Activated naive CD4-positive, alpha-beta T cell treated with anti-CD3 and anti-CD28 coated beads, Interleukin-2, amount 50 U/mL, for 24 hours (primary cell): Measurements from ENCODE around the gene CCNL2.

ENCODE experiments used
- H3K27ac Mint-ChIP-seq: one replicate; pipeline ENCODE4 v1.8.0; 2021; ENCODE audit warnings: mild to moderate bottlenecking, mixed read lengths
- H3K27me3 Mint-ChIP-seq: one replicate; pipeline ENCODE4 v1.8.0; 2021; ENCODE audit warnings: mixed read lengths
- H3K36me3 Mint-ChIP-seq: one replicate; pipeline ENCODE4 v1.8.0; 2021; ENCODE audit warnings: mixed read lengths
- H3K4me1 Mint-ChIP-seq: one replicate; pipeline ENCODE4 v1.8.0; 2021; ENCODE audit warnings: mixed read lengths
- H3K4me3 Mint-ChIP-seq: one replicate; pipeline ENCODE4 v1.8.0; 2021; ENCODE audit warnings: mild to moderate bottlenecking, mixed read lengths
- H3K9me3 Mint-ChIP-seq: one replicate; pipeline ENCODE4 v1.8.0; 2021; ENCODE audit warnings: mixed read lengths

Gene CCNL2

DNA sequence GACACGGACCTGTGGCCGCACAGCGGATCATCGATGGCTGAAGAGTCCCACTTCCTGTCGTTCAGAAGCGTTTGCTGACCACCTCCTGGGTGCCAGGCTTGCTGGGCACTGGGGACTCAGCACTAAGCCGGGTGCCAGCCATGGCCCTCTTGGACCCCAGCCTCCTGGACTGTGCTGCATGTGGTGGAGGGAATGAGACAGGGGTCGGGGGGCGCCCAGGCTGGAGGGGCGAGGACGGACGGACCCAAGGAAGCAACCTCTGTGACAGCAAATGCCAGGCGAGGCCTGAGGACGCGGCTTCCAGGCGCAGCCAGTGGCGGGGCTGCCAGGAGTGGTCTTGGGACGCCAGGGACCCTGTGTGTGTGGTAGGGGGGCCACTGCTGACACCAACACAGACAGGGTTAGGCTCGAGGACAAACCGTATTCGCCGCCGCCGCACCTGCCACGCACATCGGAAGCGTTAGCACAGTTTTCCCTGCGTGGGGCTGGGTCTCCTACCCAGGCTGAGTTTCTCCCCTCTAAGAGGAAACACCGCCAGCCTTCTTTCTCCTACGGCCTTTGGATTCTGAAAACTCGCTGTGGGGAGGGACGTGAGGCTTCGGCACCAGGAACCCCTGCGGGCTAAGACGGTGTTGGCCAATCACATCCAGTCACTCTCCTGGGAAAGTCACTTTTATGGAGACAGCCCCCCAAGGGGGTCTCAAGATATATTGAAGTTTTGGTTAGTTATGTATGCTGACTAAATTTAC, 37.7 kb downstream of the CCNL2 start:
- Mint-ChIP-seq H3K9me3 (no peaks in the 10 kb centered on the region), H3K4me1 (peaks cover 7% of the 10 kb centered on the region), H3K4me3 (no peak overlapping the region), H3K27me3 (peaks cover 3% of the 10 kb centered on the region), H3K36me3 (no peaks in the 10 kb centered on the region), H3K27ac (no peak overlapping the region)

DNA sequence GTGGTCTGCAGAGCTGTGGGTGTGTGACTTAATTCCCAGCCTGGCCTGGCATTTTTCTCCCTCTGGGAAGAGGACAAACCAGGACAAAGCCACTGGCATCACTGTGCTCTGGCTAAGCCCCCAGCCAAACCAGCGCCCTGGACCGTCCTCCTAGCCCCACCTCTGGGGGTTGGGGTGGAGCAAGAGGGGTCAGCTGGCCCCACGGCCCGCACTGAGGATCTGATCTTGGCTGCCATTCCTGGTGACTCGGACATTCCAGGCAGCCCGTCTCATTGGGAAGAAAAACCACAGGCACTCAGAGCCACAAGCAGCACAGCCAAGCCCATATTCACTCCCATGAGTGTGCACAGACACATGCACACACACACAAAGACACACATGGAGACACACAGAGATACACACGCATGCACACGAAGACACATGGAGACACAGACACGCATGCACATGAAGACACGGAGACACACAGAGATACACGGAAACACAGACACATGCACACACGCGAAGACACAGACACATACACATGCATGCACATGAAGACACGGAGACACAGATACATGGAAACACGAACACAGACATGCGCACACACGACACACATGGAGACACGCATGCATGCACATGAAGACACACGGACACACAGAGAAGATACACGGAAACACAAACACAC, 38.5 kb downstream of the CCNL2 start:
- H3K4me3 Mint-ChIP-seq, result no peak overlapping the region
- no peaks in the 10 kb centered on the region for H3K9me3 Mint-ChIP-seq
- no peak overlapping the region for H3K27ac Mint-ChIP-seq
- peaks cover 3% of the 10 kb centered on the region for H3K27me3 Mint-ChIP-seq
- no peaks in the 10 kb centered on the region for H3K36me3 Mint-ChIP-seq
- peaks cover 7% of the 10 kb centered on the region for H3K4me1 Mint-ChIP-seq

DNA sequence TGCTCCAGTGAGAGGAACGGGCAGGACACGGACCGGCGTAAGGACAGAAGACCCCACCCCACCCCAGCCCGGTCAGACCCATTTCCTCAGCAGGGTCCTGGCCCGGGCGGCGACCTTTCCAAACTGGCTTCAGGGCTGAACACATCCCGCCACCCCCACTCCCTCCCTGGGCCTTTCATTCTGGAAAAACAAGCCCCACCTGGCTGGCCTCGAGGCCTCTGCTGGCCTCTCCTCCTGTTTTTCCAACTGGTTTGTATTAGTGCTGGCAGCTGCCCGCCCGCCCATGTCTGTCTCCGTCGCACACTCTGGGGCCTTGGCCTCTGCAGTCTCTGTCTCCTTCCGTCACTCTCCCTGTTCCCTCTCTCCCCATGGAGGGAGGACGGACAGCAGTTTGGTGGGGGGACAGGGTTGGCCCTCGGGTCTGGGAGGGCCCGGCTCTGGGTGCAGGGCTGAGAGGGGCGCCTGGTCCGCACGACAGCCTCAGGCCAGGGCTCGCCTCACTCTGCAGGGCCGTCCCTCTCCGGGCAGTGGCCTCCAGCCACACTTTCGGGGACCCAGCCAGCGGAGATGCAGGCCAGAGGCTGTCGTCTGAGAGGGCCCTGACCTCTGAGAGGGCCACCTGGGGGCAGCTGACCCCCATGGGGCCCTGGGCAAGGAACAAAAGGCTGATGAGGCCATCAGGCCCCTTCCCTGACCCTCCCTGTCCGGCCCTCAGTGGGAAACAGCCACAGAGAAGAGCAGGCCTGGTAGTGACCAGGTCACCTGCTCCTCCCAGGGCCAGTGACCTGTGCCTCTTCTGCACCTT, 39.3 kb downstream of the CCNL2 start:
- no peak overlapping the region for H3K4me3 Mint-ChIP-seq
- peaks cover 7% of the 10 kb centered on the region for H3K4me1 Mint-ChIP-seq
- H3K27me3 Mint-ChIP-seq, result peaks cover 3% of the 10 kb centered on the region
- no peak overlapping the region for H3K27ac Mint-ChIP-seq
- H3K36me3 Mint-ChIP-seq, result no peaks in the 10 kb centered on the region
- no peaks in the 10 kb centered on the region for H3K9me3 Mint-ChIP-seq

DNA sequence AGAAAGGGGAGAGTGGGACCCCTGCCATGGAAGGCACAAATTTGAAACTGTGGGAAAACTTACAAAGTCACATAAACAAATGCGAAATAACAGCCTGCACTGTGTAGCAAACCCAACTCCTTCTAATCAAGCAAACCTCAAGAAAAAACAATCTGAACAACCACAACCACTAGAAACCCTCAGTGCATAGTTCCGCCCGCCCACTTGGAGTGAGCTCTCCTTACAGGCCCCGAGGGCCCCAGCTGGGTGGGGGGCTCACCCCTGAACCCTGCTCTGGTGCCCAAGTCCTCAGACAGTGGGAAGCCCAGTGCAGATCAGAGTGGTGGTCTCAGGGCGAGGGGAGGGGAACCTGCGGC, 39.8 kb downstream of the CCNL2 start:
- Mint-ChIP-seq H3K4me3 (no peak overlapping the region), H3K4me1 (peaks cover 8% of the 10 kb centered on the region), H3K9me3 (no peaks in the 10 kb centered on the region), H3K36me3 (no peaks in the 10 kb centered on the region), H3K27ac (no peak overlapping the region), H3K27me3 (peaks cover 3% of the 10 kb centered on the region)

DNA sequence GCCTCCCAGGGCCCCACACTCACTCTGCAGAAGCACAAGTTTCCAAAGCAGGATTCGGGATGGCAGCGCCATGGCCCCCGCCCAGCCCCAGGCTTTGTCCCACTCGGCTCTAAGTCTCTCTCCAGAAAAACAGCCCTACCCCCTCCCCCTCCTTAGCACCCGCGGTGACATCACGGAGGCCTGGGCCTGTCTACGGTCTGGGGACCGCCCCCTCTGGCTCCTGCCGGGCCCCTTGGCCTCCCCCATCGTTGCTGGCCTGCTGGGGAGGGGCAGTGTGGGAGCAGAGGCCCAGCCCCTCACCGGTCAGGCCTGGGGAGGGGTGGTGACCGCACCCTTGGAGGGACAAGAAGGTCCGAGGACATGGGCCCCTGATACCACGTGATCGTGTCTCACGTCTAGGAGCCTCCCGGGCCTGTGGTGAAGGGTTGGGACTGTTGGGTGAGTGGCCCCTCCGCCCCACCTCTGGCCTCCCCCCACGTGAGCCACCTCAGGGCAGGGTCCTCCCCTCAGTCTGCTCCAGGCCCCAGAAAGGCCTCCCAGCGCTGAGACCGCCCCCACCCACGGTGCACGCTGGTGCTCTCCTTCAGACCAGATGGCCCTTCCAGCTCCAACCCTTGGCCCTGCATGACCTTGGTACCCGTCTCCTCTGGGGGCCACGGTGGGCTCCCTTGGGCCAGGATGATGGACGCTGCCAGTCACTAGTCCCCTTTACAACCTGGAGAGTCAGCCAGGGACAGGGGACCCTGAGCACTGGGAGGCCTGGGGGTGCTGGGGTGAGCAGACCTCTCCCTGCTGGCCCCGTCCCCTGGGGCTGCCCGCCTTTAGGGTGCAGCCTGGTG, 40.5 kb downstream of the CCNL2 start, which contains the start of gene MXRA8:
Gene MXRA8 (minus strand): TSS at position 123 of the 839 bp plus-strand sequence. CDS start 51 bp downstream, at position 72.
- Mint-ChIP-seq H3K27me3 (peaks cover 3% of the 10 kb centered on the region), H3K4me3 (no peak within 1 kb of the TSS)

DNA sequence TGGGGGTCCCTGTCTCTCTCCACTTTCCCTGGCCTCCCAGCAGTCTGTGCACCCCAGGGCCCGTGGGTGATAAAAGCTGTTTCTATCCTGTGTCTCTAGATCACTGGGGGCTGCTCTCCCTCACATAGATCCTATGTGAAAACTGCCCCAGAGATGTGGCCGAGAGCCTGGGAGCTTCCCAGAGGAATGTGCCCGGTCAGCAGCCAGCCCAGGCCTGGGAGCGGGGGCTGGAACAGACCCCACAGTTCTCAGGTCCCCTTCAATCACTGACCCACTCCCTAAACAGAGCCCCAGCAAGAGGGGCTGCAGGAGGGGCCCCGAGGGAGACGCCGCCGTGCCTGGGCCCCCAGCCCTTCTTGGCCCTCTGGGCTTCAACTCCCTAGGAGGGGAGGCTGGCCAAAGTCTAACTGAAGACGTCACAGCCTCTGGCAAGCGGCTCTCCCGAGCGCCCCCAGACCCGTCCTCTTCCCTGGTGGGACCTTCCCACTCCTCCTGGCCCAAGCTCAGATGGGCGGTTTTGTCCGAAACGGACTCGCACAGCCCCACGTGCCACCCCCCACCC, 41.2 kb downstream of the CCNL2 start:
- Mint-ChIP-seq H3K36me3 (no peaks in the 10 kb centered on the region), H3K4me3 (no peak overlapping the region), H3K27me3 (peaks cover 3% of the 10 kb centered on the region), H3K4me1 (peaks cover 12% of the 10 kb centered on the region), H3K27ac (no peak overlapping the region), H3K9me3 (no peaks in the 10 kb centered on the region)

More for the DNA sequence above, 40.5 kb downstream of the CCNL2 start, which contains the start of gene MXRA8:
- H3K4me1 Mint-ChIP-seq, result peaks cover 10% of the 10 kb centered on the region
- H3K36me3 Mint-ChIP-seq, result no peaks in the 10 kb centered on the region
- no peak within 1 kb of the TSS for H3K27ac Mint-ChIP-seq
- no peaks in the 10 kb centered on the region for H3K9me3 Mint-ChIP-seq

DNA sequence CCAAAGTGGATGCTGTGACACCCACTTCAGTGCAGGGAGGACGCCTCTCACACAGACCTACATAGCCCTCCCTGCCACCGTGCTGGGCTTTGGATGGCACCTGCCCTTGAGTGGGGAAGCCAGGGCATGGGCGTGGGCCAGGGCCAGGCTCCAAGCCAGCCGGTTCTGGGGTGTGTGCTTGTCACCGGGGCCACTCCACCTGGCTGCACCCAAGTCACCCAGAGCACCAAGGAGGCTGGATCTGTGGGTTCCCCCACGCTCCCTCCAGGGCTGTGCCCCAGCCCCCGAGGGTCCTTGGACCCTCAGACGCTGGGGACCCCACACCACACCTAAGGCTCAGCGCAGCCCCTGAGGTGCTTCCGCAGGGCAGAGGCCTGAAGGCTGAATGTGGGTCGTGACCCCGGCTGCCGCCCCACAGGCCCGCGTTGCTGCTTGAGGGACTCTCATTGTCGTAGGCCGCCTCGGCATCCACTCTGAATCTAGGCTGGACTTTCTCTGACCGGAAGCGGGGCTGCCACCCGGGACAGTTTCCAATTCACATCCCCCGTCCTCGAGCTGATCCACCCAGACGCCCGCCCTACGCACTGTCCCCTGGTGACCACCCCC, 42.2 kb downstream of the CCNL2 start:
- H3K27me3 Mint-ChIP-seq, result peaks cover 6% of the 10 kb centered on the region
- no peak overlapping the region for H3K27ac Mint-ChIP-seq
- peaks cover 21% of the 10 kb centered on the region for H3K4me1 Mint-ChIP-seq
- H3K4me3 Mint-ChIP-seq, result no peak overlapping the region
- H3K9me3 Mint-ChIP-seq, result no peaks in the 10 kb centered on the region
- H3K36me3 Mint-ChIP-seq, result no peaks in the 10 kb centered on the region

DNA sequence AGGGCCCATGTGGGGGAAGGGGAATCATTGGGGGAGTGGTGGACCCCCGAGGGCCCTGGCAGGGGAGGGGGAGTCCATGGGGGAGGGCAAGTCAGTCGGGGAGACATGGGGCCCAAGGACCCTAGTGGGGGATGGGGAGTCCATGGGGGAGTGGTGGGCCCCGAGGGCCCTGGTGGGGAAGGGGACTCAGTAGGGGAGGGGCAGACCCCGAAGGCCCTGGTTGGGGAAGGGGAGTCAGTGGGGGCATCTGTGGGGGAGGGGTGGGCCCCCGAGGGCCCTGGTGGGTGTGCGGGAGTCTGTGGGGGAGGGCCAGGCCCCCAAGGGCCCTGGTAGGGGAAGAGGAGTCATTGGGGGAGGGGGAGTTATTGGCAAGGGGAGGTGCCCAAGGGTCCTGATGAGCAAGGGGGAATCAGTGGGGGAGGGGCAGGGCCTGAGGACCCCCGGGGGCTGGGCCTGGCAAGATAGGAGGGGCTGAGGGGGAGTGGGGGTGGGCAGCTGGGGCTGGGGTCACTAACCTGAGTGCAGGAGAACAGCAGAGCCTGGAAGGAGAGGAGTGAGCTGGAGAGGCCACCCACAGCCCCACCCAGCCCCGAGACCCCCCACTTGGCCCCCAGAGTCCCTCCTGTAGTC, 42.9 kb downstream of the CCNL2 start:
- H3K4me1 Mint-ChIP-seq, result peaks cover 21% of the 10 kb centered on the region
- H3K27me3 Mint-ChIP-seq, result peaks cover 6% of the 10 kb centered on the region
- no peaks in the 10 kb centered on the region for H3K9me3 Mint-ChIP-seq
- no peaks in the 10 kb centered on the region for H3K36me3 Mint-ChIP-seq
- H3K27ac Mint-ChIP-seq, result no peak overlapping the region
- no peak overlapping the region for H3K4me3 Mint-ChIP-seq

DNA sequence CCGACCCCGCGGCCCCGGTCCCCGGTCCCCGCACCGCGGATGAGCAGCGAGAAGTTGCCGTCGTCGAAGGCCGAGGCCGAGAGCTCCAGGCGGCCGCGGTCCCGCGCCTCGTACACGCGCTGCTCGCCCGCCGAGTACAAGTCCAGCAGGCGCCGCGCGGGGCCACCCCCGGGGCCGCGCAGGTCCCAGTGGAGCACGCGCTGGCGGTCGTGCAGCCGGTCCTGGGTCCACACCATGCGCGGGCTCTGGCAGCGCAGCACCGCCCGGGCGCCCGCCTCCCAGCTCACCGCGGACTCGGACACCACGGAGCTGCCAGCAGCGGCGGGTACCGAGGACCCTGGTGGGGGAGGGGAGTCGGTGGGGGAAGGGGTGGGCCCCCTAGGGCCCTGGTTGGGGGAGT, 43.7 kb downstream of the CCNL2 start:
- Mint-ChIP-seq H3K4me1 (peaks cover 21% of the 10 kb centered on the region), H3K27me3 (peaks cover 6% of the 10 kb centered on the region)

DNA sequence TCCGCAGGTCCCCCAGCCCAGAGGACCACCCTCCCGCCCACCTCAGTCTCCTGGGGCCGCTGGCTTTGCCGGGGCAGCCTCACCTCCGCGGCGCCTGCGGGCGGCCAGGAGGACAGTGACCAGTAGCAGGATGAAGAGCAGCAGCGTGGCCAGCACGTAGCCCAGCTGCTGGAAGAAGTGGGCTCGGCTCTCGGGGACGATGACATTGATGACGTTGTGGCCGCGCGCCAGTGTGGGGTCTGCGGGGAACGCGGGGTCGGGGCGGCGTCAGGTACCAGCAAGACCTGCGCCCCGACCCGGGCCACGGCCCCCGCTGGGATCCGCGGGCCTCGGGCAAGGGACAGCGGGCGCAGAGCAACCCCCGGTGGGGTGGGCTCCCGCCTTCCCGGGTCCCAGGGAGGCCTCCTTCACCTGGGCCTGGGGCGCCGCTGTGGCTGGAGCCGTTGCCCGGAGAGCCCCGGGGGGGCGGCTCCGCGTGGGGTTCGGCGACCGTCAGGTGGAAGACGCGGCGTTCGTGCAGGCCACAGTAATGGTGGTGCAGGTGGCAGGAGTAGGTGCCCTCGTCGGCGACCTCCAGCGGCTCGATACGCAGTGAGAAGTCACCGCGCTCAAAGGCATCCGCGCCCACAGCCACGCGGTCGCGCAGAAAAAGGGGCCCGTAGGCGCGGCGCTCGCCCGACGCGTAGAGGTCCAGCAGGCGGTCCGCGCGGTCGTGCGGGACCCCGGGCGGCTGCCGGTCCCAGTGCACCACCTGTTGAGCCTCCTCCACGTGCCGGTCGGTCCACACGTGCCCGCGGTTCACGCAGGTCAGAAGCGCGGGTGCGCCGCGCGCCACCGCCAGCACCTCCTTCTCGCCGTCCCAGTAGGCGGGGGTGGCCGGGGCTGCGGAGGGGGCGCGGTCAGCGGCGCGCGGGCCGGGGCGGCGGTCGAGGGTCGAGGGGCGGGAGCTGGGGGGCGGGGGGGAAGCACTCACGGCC, 44.6 kb downstream of the CCNL2 start:
- no peaks in the 10 kb centered on the region for H3K36me3 Mint-ChIP-seq
- H3K27ac Mint-ChIP-seq, result no peak overlapping the region
- H3K4me1 Mint-ChIP-seq, result peaks cover 21% of the 10 kb centered on the region
- peaks cover 6% of the 10 kb centered on the region for H3K27me3 Mint-ChIP-seq
- H3K9me3 Mint-ChIP-seq, result no peaks in the 10 kb centered on the region
- peak overlapping the region; percentile 69 for H3K4me3 Mint-ChIP-seq

More for the DNA sequence above, 43.7 kb downstream of the CCNL2 start:
- H3K4me3 Mint-ChIP-seq, result no peak overlapping the region
- no peak overlapping the region for H3K27ac Mint-ChIP-seq
- H3K9me3 Mint-ChIP-seq, result no peaks in the 10 kb centered on the region
- no peaks in the 10 kb centered on the region for H3K36me3 Mint-ChIP-seq

DNA sequence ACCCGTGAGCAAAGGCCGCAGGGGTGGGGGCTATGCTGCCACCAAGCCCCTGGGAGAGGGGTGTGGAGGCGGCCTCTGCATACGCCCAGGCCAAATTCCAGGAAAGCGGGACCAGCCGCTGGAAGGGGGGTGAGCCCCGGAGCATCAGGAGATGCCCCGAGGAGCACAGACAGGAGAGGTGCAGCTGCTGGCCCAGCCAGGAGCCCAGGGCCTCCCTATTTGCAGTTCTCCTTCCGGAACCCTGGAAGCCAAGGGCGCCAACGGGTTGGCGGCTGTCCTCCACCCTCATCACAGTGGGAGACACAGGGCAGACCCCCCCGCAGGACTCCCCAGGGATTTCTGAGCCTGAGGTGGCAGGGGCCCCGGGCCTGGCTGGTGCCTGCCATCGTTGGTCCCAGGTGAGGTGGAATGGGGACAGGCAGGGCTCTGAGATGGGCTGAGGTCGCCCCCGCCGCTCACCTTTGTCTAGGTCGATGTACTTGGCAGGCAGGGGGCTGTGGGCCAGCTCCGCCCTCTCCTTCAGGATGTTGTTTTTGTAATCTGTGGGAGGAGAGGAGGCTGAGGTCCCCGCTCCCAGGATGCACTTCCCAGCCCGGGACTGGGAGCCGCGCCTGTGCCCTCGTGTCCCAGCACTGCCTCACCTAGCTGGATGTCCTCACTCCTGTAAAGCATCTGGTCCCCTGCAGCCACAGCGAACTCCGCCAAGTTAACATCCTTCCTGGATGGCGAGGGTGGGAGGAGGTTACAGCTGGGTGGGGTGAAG, 45.6 kb downstream of the CCNL2 start:
- H3K27ac Mint-ChIP-seq, result no peak overlapping the region
- peaks cover 14% of the 10 kb centered on the region for H3K4me1 Mint-ChIP-seq
- peaks cover 6% of the 10 kb centered on the region for H3K27me3 Mint-ChIP-seq
- no peaks in the 10 kb centered on the region for H3K36me3 Mint-ChIP-seq
- no peak overlapping the region for H3K4me3 Mint-ChIP-seq
- H3K9me3 Mint-ChIP-seq, result no peaks in the 10 kb centered on the region

DNA sequence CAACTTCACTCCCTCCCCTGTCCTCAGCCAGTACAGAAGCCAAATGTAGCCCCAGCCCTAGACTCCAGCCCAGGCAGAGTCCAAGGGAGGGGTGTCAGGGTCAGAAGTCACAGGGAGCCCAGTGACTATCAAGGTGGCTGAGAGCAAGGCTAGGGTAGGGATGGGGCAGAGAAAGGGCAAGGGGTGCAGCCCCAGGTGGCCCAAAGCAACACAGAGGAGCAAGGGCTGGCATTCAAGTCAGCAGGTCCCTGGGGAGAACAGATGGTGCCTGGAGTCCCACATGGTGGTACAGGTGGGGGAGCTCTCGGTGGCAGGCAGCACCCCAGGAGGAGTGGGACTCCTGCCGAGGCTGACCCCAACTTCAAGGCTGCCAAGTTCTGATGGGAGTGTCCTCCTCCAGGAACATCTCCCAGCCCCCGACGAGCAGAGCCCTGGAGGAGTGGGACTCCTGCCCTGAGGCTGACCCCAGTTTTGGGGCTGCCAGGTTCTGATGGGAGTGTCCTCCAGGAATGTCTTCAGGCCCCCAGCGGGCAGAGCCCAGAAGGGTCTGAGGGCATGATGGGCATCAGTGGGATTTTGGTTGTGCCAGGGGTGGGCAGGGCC, 46.2 kb downstream of the CCNL2 start:
- Mint-ChIP-seq H3K36me3 (no peaks in the 10 kb centered on the region), H3K9me3 (no peaks in the 10 kb centered on the region), H3K4me1 (peaks cover 14% of the 10 kb centered on the region), H3K27ac (peak overlapping the region; percentile 52), H3K27me3 (peaks cover 6% of the 10 kb centered on the region), H3K4me3 (peak overlapping the region; percentile 64)
